Medulla oblongata (tissue), 1 donor: ENCODE data around the gene SCOC.
"Not testable (repeated sequence)": the region's sequence is repeated elsewhere in the genome, so short reads cannot be mapped to it uniquely, and the experiment has no call there.

Source experiments
- DNase-seq: peaks from one replicate; pipeline ENCODE4 v3.0.0-alpha.2; 2015; ENCODE audit errors: extremely low spot score

SCOC gene

GRCh38 chr4:140361099-140361498 is 12.3 kb upstream of the SCOC start:
- DNase-seq, result no peak

GRCh38 chr4:140363051-140363450 is 10.4 kb upstream of the SCOC start:
- DNase-seq, result no peak

DNA sequence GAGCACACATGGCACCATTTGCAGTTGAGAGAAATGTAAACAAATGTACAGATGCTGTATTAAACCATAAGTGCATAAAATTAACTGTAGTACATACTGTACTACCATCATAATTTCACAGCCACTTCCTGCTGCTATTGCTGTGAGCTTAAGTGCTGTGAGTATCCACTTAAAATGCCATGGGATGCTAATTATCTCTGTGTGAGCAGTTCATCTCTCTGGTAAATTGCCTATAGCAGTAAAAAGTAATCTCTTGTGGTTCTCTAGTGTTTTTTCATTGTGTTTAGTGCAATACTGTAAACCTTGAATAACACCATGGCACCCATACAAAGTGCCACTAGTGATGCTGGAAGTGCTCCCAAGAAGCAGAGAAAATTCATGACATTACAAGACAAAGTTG is 9.9 kb upstream of the SCOC start:
- DNase-seq, result no peak

GRCh38 chr4:140367738-140368137 is 5.7 kb upstream of the SCOC start:
- DNase-seq, result no peak

DNA sequence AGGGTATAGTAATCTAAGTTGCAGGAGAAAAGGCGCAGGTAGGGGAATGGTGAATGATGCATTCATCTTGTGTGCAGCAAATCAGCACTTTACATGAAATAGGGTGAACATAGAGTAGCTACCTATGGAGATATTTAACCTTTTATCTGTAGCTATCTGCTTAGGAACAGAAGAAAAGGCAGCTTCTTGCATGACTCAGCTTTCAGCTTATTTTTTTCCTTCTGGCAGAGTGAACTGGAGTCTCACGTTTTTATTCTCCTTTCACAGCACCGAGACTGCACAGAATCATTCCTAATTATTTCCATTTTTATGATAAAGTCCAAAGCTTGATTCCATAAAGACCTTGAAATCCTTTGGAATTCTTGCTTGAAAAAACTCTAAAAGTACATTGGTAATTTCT is 4.8 kb upstream of the SCOC start:
- no peak for DNase-seq

DNA sequence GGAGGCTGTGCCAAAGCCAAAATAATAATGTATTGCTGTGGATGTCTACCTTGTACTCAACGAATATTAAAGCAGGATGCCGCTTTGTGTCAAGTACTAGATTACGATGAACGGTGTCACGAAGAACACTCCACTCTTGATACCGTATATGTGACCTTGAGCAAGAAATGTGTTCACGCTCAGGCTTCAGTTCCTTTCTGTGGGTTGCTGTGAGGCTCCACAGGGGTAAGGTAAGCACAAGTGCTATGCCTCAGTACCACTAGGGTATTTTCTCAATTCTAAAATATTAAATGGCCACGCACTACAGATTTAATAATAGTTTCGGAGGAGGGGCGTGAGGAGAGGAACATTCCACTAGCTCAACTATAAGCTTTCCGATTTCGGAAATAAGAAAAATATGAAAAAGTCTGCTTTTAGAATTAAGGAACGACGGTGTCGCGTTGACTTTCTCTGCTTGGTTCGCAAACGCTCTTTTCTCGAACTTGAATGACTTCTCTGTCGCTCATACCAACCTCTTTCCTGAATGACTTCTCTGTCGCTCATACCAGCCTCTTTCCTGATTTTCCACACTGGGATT is 607 bp upstream of the SCOC start:
- DNase-seq, result peak; percentile 23

DNA sequence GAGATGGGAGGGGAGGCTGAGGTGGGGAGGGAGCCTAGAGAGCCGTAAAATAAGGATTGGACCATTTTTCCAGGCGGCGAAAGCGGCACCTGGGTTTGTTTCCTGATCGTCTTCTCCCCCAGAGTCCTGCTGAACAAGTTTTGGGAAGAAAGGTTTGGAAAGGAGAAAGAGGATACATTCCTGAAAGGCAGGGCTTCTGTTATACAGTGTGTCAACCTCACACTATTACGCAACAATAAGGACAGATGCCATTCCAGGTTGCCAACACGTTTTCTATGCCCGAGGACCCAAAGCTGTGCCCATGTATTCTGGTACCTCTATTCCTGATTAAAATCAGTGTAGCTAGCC is 658 bp downstream of the SCOC start:
- no peak for DNase-seq

DNA sequence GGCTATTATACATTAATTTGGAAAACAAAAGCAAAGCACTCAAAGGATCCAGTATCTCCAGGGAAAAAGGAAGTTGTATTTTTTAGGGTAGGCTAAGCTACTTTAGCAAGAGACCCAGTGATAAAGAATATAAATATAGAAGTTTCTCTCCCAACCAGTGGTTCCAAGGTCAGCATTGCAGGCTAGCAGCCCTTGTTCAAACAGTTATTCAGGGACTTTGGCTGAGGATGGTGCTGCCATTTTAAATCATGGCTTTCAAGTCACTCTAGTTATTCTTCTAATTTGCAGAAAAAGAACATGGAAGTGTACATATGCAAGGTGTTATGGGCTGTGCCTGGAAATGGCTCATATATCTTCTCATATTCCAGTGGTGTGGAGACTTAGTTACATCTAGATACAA is 9.3 kb downstream of the SCOC start:
- DNase-seq, result no peak

- no peak for DNase-seq
These were observed 14.6 kb downstream of the SCOC start for GRCh38 chr4:140388015-140388414.

- no peak for DNase-seq
These were observed 22.2 kb downstream of the SCOC start for GRCh38 chr4:140395668-140396067.

DNA sequence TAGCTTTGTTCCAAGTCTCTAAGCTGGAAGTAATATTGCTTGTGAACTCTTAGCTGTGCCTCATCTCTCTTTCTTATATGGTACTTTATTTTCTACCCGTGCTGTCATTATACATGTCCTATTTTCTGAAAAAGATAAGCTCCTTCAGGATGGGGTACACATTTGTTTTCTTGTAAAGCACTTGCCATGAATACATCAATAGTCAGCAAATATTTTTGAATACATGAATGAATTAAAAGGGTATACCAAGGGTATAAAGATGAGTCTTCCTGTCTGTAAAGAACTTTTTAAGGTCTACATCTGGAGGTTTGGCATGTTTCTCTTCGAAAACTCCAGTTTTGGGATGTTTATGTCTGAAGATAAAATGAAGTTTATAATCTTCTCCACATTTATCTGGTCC is 26.7 kb downstream of the SCOC start:
- DNase-seq, result no peak

- DNase-seq, result no peak
These were observed 32.8 kb downstream of the SCOC start for GRCh38 chr4:140406292-140406691.

DNA sequence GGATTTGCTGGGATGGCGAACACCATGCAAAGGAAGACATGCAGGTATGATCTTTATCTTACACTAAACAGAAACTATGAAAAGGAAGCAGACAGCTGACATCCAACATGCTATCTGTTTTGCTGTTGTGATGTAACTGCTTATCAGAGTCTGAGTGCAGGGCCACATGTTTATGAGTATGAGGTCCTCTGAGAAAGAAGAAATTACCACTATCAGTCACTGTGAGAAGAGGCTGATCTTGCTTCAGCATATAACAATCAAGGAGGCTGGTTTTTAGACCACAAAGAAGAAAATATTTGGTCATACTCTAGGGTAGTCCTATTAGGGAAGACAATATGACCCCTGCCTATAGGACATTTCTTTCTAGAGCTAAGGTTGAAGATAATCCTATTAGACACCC is 35.5 kb downstream of the SCOC start:
- DNase-seq, result no peak

DNA sequence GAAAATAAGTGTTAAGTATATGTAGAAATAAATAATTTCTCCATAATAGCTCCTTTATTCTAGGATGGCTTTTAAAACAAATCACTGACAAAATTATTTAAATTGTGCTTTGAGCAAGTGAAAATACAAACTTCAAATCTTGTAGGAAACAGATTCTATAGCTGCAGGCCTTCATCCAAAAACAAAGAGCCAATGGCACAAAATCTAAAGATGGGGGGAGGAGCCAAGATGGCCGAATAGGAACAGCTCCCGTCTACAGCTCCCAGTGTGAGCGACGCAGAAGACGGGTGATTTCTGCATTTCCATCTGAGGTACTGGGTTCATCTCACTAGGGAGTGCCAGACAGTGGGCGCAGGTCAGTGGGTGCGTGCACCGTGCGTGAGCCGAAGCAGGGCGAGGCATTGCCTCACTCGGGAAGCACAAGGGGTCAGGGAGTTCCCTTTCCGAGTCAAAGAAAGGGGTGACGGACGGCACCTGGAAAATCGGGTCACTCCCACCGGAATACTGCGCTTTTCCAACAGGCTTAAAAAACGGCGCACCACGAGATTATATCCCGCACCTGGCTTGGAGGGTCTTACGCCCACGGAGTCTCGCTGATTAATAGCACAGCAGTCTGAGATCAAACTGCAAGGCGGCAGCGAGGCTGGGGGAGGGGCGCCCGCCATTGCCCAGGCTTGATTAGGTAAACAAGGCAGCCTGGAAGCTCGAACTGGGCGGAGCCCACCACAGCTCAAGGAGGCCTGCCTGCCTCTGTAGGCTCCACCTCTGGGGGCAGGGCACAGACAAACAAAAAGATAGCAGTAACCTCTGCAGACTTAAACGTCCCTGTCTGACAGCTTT is 39.9 kb downstream of the SCOC start:
- DNase-seq, result not testable (repeated sequence)

DNA sequence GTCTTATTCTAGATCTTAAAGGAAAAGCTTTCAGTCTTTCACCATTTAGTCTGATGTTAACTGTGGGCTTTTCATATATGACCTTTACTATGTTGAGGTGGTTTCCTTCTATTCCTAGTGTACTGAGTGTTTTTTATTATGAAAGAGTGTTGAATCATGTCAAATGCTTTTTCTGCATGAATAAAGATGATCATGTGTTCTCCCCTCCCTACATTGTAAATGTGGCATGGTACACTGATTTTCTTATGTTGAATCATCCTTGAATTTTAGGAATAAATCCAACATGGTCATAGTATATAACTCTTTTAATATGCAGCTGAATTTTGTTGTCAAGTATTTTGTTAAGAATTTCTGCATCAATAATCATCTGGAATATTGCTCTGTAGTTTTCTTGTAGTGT is 49.7 kb downstream of the SCOC start:
- no peak for DNase-seq

GRCh38 chr4:140426610-140427105 is 53.2 kb downstream of the SCOC start:
- no peak for DNase-seq

DNA sequence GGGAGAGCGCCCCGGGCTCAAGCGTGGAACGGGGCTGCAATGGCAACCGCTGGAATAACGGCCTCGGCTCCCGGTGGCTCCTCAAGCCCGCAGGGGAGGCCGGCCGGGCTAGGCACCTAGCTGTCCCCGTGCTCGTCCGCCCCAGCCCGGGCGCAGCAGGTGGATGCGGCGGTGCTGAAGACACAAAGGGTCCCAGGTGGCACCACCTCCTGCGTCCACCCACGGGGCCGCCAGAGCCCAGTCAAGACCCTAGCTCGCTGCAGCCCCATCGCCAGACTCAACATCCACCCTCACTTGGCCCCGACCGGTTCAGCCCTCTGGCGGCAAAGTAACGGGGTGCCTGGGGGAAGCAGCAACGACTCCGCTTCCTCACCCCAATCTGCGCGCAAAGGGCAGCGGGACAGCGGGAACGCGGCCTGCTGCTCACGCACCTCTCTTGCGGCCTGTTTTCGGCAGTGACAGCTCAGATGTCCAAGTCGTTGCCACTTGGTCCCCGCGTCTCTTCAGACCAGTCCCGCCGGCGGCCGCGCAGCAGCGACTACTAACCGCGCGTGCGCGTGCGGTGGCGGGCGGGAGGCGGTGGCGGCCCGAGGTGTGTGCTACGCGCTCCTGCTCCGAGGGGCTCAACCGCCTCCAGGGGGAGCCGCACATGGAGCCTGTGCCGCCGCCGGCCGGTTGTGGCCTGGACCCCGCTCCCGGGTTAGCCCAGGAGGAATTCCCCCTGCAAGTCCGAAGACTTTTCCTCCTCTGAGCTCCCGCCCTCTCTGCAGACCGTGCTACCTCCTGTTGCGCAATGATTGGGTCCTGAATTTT is 53.9 kb downstream of the SCOC start, which contains the start of gene CLGN:
Gene CLGN (minus strand): TSS at position 543 of the 813 bp plus-strand sequence. CDS start 14,570 bp downstream, outside the sequence.
- peak; percentile 50 for DNase-seq

DNA sequence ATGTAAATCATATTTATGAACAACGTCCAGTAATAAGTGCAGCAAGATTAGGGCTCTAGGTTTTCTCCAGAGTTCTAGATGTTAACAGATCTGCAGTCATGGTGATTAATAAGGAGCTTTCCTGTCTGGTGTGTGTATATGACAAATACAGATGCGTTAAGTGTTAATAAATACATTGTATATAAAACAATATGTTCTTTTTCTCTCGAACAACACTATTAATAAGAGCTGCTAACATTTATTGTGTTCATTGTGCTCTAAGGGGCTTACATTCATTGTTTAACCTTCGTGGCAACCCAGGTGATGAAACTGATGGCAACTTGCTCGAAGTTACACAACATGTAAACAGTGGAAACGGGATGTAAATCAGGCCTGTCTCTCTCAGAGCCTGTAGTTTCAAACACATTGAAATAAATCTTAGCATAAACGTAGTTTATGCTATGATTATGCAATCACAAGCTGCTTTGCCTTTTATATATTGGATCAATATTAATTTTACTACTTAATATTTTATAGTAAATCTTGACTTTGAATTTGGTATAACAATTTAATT is 54.5 kb downstream of the SCOC start:
- no peak for DNase-seq
